NCI-H524 (cell line): ENCODE results near the gene NFE2L1.
"Not testable (repeated sequence)": the region's sequence is repeated elsewhere in the genome, so short reads cannot be mapped to it uniquely, and the experiment has no call there.

Source experiments
- DNase-seq, 2 experiments: peaks; one replicate each; lab custom pipeline; 2025; lab: John Stamatoyannopoulos, UW

The NFE2L1 gene, protein sequence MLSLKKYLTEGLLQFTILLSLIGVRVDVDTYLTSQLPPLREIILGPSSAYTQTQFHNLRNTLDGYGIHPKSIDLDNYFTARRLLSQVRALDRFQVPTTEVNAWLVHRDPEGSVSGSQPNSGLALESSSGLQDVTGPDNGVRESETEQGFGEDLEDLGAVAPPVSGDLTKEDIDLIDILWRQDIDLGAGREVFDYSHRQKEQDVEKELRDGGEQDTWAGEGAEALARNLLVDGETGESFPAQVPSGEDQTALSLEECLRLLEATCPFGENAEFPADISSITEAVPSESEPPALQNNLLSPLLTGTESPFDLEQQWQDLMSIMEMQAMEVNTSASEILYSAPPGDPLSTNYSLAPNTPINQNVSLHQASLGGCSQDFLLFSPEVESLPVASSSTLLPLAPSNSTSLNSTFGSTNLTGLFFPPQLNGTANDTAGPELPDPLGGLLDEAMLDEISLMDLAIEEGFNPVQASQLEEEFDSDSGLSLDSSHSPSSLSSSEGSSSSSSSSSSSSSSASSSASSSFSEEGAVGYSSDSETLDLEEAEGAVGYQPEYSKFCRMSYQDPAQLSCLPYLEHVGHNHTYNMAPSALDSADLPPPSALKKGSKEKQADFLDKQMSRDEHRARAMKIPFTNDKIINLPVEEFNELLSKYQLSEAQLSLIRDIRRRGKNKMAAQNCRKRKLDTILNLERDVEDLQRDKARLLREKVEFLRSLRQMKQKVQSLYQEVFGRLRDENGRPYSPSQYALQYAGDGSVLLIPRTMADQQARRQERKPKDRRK

DNA sequence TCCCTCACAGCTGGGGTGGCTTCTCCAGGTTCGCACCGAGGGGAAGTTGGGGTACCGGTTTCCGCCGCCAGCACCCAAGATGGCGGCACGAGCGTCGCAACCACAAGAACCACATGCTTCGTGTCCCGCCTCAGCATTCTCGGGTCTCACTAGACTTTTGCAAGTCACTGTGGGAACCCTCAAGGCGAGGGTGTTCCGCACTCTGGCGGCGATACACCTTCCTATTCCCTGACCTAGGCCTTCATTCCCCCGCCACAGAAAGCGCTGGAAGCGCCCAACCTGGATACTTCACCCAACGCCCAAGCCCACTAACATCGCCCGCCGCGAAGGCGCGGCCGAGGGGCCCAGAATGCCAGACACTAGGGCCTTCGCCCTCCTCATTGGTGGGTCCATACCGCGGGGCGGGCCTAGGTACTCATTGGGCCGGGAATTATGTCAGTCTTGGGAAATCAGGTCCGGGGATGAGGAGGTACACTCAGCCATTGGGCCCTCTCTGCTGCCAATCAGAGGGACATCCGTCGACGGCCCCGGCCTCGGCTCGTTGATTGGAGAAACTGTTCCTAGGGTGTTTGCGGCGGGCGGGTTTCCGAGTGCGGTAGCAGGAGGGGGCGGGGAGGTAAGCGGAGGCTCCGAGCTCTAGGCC, at the start of gene NFE2L1:
Gene NFE2L1, plus strand, starts transcription at position 619 of the 643 bp plus-strand sequence. CDS start 2,760 bp downstream, outside the sequence.
- DNase-seq, result peak; percentile 100

DNA sequence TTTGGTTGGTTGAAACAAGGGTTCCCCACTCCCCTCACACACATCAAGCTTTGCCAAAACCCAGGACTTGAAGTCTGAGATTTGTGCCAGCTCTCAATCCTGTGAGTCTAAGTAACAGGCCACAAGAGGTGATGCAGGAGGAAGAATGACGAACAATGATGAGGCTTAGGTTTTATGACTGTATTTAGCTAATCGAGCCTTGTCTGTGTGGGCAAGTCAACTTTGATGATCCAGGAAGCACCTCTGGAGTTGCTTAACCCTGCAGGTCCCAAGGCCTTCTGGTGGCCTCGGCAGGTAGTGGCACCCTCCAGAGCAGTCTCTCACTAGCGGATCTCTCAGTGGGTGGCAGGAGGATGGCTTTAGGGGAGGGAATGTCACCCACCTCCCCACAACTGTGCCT, 48.6 kb upstream of the NFE2L1 start:
- DNase-seq, result no peak

DNA sequence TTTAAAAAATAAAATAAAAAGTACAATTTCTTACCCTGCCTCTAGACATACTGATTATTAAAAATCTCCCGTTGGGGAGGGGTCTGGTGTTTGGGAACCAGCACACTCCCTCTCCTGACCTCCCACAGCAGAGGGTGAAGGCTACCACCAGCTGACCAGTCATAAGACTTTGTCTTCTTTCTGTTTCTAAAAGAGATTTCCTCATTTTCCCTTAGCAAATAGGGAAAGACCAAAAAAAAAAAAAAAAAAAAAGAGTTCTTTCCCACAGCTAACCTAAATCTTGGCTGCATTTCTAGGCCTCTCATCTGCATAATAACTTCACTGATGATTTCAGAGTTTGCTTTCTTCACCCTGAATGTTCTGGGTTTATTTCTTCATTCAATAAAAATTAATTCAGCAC, 47.0 kb upstream of the NFE2L1 start:
- DNase-seq, result no peak

DNA sequence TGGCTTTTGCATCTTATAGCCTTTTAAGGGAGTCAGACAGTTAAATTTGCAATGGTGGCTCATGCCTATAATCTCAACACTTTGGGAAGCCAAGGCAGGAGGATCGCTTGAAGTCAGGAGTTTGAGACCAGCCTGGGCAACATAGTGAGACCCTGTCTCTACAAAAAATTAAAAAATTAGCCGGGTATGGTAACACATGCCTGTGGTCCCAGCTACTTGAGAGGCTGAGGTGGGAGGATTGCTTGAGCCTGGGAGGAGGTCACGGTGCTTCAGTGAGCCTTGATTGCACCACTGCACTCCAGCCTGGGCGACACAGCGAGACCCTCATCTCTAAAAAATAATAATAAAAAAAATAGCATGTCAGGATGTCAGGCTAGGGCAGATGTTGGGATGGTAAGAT, 46.5 kb upstream of the NFE2L1 start:
- not testable (repeated sequence) for DNase-seq

DNA sequence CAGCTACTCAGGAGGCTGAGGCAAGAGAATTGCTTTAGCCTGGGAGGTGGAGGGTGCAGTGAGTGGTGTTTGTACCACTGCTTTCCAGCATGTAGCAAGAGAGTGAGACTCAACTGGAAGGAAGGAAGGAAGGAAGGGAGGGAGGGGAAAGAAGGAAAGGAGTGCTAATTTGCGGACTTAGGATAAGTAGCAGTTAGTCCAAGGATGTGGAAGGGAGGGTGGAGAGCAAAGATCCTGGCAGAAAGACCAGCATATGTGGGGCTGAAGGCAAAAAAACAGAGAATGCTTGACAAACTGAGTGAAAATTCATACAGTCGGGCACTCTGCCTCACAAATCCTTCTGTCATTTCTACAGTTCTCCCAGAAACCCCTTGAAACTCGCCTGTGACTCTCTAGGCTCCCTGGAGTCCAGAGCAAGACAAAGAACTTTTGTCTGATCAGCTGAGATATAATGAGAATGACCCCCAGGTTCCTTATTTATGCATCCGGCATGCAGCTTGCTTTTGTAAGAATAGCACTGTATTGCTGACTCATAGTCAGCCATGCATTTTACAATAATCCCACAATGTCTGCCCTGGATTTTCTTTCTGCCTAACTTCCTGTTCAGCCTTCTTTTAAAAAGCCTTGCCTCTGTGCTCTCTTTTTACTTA, 45.8 kb upstream of the NFE2L1 start:
- peak; percentile 22 to 51 for DNase-seq

DNA sequence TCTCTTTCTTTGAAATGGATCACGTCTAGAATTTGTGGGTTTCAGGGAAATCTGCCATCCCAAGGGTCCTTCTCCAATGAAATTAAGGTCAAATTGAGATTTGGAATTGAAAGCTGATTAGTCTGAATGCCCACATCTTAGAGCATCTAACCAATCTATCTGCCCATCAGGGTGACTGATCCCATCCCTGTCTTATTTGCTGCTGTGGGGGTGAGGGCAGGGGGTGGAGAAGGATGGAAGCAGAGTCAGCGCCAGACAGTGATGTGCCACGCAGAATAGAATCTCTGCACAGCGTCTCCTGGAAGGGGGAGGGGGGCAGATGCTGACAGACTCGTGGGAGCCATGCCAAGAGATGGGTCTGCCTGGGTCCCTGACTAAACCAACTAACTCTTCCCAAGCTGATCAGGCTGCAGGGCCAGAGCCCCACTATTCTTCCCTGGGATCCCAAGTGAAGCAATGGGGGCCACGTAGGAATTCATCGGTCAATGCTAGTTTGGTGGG, 45.2 kb upstream of the NFE2L1 start:
- DNase-seq, result peak; percentile 90 to 93

DNA sequence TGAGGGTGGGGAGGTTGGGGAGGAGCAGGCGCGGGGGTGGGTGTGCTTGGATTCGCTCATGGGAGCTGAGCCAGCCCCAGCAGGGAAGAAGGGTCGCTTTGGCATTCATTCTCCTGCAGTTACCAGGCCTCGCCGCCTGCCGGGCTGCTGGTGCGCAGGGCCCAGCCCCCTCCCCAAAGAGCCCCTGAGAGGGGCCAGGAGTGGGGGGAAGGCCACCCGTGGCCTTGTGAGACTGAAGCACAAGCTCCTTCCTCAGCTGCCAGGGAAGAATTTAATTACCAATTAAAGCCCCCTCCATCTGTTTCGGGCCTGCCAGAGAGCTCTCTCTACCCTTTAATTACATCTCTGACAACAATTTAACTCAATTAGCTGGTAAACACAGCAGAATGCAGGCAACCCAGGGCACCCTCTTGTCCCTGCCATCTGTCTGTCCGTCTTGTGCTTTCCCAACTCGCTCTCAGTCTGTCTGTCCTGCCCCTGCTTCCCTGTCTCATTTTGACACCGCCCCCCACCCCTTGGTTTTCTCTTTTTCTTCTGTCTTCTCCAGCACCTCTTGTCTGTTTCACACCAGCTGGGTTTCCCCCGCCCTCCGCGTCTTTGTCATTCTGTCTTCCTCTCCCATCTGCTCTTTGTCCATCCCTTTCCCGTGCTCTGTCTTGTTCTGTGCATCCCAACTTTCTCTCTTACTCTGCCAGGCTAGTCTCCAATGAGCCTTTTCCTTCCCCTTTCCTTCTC, 44.6 kb upstream of the NFE2L1 start:
- peak; percentile 100 for DNase-seq

DNA sequence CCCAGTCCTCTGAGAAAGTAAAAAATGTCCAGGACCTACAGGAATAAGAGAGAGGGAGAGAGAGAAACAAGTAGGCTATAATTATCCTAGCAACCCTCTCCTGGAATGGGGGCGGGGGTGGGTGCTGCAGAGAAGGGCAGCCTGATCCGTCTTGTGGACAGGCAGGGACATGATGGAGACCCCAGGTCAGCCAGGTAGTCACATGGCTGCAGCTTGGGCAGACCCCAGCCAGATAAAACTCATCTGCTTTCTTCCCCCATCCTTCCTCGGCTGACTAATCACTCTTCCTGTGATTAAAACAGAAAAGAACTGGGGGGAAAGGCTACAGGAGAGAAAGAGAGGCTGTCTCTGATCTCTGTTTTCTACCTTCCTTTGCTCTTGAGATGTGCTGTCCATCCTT, 43.2 kb upstream of the NFE2L1 start:
- DNase-seq, result peak; percentile 29 to 43

DNA sequence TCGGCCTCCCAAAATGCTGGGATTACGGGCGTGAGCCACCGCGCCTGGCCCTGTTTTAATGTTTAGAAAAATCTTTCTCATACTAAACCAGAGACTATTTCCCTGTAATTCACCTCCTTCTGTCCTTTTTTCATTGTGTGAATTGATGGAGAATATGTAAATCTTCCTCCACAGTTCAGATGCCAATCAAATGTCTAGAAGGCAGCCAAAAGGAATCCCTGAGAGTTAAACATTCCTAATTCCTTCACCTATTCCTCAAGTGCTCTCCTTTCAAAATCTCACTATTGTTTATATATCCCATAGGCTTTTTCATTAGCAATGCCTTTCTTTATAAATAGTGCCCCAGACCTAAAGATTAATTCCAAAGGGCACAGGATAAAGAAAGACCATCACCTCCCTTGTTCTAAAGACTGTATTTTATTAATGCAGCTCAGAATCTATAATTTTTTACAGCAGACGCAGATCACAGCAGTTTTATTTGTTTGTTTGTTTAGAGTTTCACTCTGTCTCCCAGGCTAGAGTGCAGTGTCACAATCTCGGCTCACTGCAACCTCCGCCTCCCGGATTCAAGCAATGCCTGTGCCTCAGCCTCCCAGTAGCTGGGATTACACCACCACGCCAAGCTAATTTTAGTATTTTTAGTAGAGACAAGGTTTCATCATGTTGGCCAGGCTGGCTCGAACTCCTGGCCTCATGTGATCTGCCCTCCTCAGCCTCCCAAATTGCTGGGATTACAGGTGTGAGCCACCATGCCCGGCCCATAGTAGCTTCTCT, 41.0 kb upstream of the NFE2L1 start:
- DNase-seq, result no peak

DNA sequence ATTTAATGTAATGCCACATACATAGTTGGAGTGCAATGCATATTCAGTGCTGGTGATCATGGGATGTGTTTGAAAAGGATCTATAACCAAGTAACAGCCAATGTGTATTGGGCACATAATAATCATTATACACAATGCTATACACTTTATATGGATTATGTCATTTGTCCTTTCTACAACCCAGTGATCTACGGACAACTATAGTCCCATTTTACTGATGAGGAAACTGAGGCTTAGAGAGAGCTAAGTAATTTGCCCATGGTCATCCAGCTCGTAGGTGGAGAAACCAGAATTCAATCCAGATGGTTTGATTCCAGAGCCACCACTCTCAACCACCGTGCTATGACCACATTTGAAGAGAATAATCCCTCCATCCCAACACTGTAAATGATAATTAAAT, 38.0 kb upstream of the NFE2L1 start:
- DNase-seq, result no peak

DNA sequence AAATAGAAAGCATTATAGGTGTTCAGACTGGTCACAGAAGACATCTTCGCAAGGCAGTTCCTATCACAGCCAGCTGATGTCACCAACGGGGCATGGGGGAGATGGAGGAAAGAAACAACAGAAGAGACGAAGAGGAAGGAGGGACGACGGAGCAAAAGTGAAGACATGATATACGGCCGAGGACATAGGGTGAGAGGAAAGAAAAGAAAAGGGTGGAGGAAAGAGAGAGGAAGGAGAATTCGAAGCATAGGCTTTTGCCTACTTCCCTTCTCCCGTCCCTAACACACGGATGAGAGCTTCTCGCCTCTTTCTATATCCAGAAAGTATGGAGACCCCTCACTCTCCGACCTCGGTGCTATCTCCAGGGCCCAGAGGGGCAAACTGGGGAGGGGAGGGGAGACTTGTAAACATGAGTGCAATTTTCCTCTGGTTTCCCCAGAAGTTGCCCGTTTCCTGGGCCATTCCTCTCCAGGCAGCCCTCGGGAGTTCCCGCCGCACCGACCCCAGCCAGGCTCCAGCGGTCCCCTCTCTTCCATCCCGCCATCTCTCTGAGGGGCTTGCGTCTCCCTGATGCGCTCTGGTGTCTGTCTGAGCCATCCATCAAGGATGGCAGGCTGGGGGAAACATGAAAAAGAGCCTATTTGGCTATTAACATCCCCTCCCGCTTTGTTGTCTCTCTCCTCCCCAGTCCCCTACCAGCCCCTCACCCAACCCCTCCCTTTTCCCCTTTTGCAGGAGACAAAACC, 36.6 kb upstream of the NFE2L1 start:
- peak; percentile 57 to 80 for DNase-seq

DNA sequence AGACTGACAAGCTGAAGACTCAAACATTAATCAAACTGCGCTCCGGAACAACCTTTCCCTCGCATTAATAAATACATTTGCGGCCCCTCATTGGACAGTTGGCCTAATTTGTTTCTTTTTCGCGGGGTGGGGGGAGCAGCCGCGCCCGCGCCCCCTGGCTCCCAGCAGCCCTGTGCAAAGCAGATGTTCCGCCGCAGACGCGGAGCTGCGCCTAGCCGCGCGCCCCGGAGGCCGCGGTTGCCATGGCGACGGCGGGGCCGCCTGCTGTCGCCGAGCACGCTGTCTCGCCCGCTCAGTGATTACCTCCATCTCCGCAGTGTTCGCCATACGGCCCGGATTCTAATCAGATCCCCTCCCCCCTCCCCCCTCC, 36.0 kb upstream of the NFE2L1 start:
- DNase-seq, result peak; percentile 95 to 98

DNA sequence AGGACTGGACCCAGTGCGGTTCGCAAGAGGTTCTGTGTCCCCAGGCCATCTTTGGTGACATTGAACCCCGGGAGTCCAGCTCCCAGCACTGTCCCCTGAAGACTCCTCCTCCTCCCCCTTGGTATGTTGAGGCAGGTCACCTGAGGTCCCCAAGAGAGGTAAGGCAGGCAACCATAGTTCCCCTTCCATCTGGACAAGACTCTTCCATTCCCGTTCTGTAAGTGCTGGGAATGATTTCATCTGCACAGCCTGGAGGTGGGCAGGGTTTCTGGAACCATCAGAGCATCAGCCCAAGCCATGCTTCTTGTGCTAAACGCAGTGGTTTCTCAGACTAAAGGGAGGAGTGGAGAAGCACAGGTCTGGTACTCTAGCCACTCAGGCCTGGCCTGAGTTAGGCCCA, 35.5 kb upstream of the NFE2L1 start:
- DNase-seq, result peak in 1 of 2 experiments; percentile 60

DNA sequence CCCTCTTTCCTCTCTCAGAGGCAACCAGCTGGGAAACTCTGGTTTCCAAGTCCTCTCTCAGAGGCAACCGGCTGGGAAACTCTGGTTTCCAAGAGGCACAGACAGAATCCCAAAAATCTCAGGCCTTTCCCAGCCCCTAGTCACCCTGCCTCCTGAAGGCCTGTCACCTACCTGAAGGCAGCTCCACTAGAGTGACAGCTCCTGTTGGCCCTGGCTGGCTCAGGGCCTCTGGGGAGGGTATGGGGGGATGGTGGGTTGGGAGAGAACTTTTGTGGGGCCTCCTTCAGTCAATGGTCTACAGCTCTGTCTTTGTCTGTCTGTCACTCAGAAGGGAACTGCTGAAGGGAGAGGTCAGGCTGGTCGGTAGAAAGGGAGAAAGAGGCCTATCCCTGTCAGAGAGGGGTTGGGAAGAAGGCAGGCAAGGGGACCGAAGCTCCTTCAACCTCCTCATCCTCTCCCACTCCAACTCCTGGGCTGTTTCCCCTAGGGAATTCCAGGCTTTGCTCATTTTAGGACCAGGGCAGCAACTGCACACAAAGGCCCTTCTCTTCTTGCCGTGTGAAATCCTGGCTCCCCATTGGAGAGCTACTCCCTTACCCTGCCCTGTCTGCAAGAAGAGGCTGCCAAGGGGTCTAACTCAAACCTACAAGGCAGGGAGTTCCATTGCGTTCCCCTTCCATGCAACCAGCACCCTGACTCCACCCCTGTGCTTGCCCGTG, 34.1 kb upstream of the NFE2L1 start:
- peak in 1 of 2 experiments; percentile 63 for DNase-seq

DNA sequence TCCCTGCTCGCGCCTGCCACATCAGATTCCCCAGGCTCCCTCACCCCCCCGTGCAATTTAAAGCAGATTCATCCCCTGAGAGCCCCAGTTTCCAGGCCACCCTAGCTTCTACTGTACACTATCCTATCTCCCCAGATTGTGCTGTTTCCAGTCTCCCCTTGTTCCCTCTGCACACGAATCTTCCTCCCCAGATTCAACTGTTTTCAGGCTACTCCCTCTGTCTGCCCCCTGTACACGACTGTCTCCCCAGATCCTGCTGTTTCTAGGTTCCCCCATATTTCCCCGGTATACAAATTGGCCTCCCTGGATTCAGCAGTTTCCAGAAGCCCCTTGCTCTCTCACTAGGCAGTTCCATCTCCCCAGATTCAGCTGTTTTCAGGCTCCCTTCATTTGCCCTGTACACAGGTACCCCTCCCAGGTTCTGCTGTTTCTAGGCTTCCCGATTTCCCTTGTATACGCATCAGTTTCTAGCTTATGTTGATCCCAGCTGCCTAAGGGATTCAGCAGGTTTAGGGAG, 33.5 kb upstream of the NFE2L1 start:
- no peak for DNase-seq

DNA sequence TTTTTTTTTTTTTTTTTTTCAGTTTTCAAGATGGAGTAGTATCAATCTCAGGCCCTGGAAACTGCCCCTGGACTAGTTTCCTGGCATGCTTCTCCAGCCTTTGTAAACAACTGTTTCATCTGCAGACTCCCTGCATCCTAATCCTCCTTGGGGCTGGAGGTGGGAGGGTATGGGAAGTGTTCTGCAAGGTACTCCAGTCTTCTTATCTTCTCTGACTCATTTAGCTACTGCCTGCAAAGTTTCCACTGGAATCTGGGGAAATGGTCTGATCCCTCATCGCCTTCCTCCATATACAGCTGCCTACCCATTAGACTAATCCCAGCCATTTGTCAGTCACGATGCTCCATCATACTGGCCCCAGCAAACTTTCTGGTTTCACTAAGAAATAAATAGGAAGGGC, 32.0 kb upstream of the NFE2L1 start:
- DNase-seq, result peak; percentile 65 to 89

DNA sequence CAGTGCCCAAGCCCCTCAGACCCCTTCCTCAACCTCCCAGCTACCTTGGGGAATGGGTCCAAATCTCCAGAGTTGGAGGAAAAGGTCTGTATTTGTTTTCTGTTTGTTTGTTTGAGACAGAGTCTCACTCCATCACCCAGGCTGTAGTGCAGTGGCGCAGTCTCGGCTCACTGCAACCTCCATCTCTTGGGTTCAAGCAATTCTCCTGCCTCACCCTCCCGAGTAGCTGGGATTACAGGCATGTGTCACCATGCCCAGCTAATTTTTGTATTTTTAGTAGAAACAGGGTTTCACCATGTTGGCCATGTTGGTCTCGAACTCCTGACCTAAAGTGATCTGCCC, 30.4 kb upstream of the NFE2L1 start:
- not testable (repeated sequence) for DNase-seq

DNA sequence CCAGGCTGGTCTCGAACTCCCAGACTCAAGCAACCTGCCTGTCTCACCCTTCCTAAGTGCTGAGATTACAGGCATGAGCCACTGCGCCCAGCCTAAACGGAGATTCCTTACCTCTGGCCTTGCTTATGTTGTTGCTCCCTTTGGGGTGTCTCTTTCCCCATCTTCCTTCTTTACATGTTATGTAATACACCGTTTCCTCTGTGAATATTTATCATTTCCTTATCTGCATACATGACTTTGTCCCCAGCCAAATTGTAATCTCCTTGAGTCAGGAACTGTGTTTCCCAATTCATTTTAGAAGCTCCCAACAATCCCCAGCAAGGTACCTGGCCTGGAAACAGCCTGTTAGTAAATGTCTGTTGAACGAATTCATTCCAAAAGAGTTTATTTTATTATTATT, 26.2 kb upstream of the NFE2L1 start:
- DNase-seq, result no peak

DNA sequence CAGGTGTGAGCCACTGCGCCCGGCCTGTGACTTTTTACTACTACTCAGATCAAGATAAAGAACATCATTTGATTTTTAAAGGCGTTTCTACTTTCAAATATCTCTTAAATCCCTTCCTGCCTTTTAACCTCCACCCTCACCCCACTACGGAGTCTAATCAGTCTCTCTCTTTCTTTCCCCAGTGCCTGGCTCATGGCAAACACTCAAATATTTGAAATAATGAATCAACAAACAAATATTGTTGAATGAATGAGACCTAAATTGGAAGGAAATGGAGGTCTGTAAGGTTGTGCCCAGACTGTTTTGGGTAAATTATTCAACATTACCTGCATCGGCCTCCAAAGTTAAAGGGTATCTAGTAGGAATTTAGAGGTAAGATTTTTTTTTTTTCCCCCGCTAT, 25.3 kb upstream of the NFE2L1 start:
- DNase-seq, result no peak
